NCI-H2081 (cell line): ENCODE data around the gene LPCAT3.
A peak's percentile ranks its signal among the peaks of the same experiment; 100 is the strongest.

Experiments used
- DNase-seq, 2 experiments: peaks; one replicate each; lab custom pipeline; 2025; lab: John Stamatoyannopoulos, UW

LPCAT3 gene

GRCh38 chr12:6952863-6953441 lies 65.3 kb downstream of the LPCAT3 start:
- DNase-seq: no peak

GRCh38 chr12:6952121-6952862 lies 66.0 kb downstream of the LPCAT3 start:
- DNase-seq: no peak

DNA sequence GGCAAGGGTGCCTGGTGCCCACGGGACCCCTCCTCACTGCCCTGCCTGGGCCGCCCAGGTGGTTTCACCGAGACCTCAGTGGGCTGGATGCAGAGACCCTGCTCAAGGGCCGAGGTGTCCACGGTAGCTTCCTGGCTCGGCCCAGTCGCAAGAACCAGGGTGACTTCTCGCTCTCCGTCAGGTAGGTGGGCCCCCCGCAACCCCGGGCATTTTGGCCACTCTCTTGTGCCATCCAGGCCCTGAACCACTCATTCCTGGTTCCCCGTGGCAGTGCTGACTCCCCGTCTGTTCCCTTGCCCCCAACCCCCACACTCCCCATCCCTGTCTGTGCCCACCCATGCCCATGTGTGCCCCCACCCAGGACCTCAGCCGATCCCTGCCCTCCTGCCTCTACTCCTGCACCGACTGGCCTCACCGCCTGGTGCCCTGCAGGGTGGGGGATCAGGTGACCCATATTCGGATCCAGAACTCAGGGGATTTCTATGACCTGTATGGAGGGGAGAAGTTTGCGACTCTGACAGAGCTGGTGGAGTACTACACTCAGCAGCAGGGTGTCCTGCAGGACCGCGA lies 66.6 kb downstream of the LPCAT3 start:
- DNase-seq: no peak

DNA sequence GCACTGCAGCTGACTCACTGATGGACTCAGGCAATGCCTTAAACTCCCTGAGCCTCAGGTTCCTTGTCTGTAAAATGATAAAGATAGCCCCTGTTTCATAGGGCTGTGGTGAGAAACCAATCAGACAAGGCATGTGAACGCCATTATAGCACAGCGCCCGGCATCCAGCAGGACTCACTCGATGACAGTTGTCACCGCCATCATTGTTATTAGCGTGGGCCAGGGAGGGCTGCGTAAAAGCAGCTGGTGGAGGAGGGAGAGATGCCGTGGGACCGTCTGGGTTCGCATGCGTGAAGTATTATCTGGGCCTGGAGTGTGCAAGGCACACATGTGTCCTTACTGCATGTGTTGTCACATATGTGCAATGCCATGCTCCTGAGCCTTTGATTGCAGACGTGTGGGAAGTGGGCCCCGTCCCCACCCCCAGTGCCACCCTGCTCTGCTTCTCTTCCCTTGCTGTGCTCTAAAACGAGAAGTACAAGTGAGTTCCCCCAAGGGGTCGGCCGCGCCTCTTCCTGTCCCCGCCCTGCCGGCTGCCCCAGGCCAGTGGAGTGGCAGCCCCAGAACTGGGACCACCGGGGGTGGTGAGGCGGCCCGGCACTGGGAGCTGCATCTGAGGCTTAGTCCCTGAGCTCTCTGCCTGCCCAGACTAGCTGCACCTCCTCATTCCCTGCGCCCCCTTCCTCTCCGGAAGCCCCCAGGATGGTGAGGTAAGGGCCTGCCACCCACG lies 67.3 kb downstream of the LPCAT3 start, which contains the start of gene PTPN6:
PTPN6 (plus strand) TSS at position 546 of the 730 bp plus-strand sequence; CDS start at position 703, 157 bp downstream.
- DNase-seq: no peak

GRCh38 chr12:6950401-6950801 lies 67.9 kb downstream of the LPCAT3 start:
- no peak for DNase-seq

DNA sequence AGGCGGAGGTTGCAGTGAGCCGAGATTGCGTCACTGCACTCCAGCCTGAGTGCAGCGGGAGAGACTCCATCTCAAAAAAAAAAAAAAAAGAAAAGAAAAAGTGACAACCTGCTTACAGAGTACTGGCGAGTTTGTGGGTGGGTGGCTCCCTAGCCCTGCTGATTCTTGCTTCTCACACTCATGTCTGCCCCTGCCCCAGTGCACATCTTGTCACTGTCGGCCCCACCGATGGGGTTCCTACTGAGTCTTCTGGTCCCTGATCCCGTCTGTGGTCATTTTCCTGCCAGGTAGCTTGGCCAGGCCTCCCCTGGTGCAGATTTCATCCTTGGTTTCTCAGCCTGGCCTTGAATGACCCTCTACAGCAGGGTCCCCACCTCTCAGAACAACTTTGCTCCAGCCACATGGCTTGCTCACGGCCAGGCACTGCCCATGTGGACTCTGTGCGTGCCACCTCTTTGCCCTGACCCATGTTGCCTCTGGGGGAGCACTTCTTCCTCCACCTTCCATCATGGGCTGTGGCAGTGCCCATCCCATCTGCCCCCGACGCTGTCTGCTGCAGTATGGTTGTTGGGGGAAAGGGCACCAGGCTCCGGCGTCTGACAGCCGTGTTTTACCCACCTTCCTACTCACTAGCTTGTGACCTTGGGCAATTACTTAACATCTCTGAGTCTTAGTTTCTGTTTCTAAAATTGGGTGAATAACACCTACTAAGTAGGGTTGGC lies 69.2 kb downstream of the LPCAT3 start:
- DNase-seq: no peak

DNA sequence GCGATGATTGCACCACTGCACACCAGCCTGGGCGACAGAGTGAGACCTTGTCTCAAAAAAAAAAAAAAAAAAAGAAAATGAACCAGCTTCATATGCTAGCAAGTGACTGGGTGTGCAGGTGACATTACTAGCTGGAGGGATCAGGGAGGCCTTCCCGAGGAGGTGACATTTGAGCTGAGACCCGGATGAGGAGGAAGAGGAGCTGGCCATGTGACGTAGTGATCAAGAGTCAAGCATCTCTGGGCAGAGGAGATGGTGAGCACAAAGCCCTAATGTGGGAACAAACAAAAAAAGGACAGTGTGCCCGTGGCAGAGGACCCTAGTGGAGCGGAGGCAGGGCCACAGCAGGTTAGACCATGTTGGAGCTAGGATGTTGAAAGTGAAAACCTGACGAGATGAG lies 70.7 kb downstream of the LPCAT3 start:
- no peak for DNase-seq

- no peak for DNase-seq
Observed at GRCh38 chr12:6946920-6947374, 71.3 kb downstream of the LPCAT3 start.

- peak; percentile 97 to 98 for DNase-seq
Observed at GRCh38 chr12:6946033-6946919, 72.0 kb downstream of the LPCAT3 start.

DNA sequence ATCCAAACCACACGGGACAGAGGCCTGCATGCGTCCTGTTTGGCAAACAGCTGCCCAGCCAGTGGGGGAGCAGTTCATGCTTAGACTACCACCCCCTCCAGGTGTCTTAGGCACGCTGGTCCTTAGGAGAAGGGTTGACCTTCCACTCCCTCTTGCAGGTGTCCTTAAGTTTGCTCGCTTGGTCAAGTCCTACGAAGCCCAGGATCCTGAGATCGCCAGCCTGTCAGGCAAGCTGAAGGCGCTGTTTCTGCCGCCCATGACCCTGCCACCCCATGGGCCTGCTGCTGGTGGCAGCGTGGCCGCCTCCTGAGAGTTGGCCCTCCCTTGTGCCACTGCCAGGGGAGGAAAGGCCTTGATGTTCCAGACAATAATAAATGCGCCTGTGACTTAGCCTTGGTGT lies 72.7 kb downstream of the LPCAT3 start:
- no peak for DNase-seq

- peak; percentile 92 to 95 for DNase-seq
Observed at GRCh38 chr12:6944381-6945186, 73.7 kb downstream of the LPCAT3 start.

DNA sequence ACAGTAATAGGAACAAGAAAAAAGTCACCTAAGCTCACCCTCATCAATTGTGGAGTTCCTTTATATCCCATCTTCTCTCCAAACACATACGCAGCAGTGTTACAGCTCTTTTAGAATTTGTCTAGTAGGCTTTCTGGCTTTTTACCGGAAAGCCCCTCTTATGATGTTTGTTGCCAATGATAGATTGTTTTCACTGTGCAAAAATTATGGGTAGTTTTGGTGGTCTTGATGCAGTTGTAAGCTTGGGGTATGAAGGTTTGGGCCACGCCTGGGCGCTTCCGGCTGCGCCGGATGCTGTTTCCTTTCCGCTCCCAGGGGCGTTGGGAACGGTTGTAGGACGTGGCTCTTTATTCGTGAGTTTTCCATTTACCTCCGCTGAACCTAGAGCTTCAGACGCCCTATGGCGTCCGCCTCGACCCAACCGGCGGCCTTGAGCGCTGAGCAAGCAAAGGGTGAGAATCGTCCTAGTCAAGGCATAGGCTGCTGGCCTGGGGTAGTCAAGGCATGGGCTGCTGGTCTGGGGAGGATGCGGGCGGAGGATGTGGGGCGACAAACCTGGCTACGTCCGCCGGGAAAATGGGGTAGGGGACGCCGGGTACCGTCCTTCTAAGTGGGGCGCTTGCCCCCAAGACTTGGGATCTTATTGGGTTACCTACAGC lies 74.4 kb downstream of the LPCAT3 start, which contains the start of the genes C12orf57 and RNU7-1:
C12orf57 (plus strand) TSS at position 301 of the 659 bp plus-strand sequence; CDS start at position 401, 100 bp downstream.
RNU7-1 (plus strand) TSS at position 95 of the 659 bp plus-strand sequence.
- DNase-seq: peak; percentile 92 to 97

DNA sequence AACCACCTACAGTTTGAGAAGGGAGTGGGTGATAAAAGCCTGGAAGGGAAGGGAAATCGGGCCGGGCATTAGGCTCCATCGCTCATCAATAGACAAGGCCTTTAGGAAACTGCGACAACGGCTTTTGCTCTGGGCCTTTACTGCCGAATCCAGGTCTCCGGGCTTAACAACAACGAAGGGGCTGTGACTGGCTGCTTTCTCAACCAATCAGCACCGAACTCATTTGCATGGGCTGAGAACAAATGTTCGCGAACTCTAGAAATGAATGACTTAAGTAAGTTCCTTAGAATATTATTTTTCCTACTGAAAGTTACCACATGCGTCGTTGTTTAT lies 74.9 kb downstream of the LPCAT3 start:
- peak; percentile 80 to 91 for DNase-seq

DNA sequence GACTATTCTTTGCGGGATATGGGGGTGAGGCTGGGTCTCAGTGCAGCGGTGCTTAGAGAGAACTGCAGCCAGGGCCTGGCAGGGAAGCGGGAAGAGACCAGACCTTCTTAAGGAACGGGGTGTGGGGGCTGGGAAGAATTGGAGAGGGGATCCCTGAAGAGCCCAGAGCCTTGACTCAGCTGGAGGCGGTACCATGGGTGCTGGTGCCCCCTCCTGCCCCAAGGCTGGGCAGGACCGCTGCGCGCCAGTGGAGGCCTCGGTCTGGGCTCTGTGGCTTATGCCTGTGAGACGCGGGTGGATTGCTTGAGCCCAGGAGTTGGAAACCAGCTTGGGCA lies 76.0 kb downstream of the LPCAT3 start:
- DNase-seq: no peak

- DNase-seq: no peak
Observed at GRCh38 chr12:6941782-6942181, 76.5 kb downstream of the LPCAT3 start.

DNA sequence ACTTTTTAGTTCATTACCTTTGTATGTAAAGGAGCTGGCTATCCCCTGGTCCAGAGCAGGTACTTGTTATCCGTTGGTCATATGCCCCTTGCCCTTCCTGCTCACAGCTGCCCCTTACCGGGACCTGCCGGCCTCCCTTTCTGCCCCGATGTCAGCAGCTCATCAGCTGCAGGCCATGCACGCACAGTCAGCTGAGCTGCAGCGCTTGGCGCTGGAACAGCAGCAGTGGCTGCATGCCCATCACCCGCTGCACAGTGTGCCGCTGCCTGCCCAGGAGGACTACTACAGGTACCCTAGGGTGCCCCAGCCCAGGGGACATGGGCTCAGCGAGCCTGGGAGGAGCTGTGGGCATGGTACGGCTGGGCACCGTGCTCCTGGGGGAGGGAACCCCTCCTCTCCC lies 77.0 kb downstream of the LPCAT3 start:
- DNase-seq: no peak

GRCh38 chr12:6939191-6939540 lies 79.1 kb downstream of the LPCAT3 start:
- no peak for DNase-seq

- no peak for DNase-seq
Observed at GRCh38 chr12:6938353-6939190, 79.7 kb downstream of the LPCAT3 start.
